Central memory CD8-positive, alpha-beta T cell (primary cell): ENCODE measurements around the gene GPD2.
"Not testable (repeated sequence)": the region's sequence is repeated elsewhere in the genome, so short reads cannot be mapped to it uniquely, and the experiment has no call there.

Experiments
- ATAC-seq: fragments of 150-1000 bp; cut with Tn5 transposase; replicated peaks from 2 replicates; pipeline ENCODE4 v1.10.0; 2022; ENCODE audit warnings: mild to moderate bottlenecking, moderate FRiP score, moderate number of reproducible peaks; ENCODE audit not compliant: poor library complexity, severe bottlenecking; ENCODE audit errors: extremely low read depth
- DNase-seq, 2 donors: peaks; one replicate each; pipeline ENCODE4 v3.0.0; 2021; ENCODE audit warnings: low spot score in 2 of 2
- H3K27ac Mint-ChIP-seq: one replicate; pipeline ENCODE4 v1.8.0; 2022; ENCODE audit warnings: low read depth, mild to moderate bottlenecking, moderate library complexity, mixed read lengths
- H3K27me3 Mint-ChIP-seq: one replicate; pipeline ENCODE4 v1.8.0; 2022; ENCODE audit warnings: mixed read lengths
- H3K36me3 Mint-ChIP-seq: one replicate; pipeline ENCODE4 v1.8.0; 2022; ENCODE audit warnings: mild to moderate bottlenecking, moderate library complexity, mixed read lengths; ENCODE audit not compliant: insufficient read depth
- H3K4me1 Mint-ChIP-seq: one replicate; pipeline ENCODE4 v1.8.0; 2022; ENCODE audit warnings: mixed read lengths
- H3K4me3 Mint-ChIP-seq: one replicate; pipeline ENCODE4 v1.8.0; 2022; ENCODE audit warnings: mild to moderate bottlenecking, moderate library complexity, mixed read lengths
- H3K9me3 Mint-ChIP-seq: one replicate; pipeline ENCODE4 v1.8.0; 2022; ENCODE audit warnings: mixed read lengths

The GPD2 gene

DNA sequence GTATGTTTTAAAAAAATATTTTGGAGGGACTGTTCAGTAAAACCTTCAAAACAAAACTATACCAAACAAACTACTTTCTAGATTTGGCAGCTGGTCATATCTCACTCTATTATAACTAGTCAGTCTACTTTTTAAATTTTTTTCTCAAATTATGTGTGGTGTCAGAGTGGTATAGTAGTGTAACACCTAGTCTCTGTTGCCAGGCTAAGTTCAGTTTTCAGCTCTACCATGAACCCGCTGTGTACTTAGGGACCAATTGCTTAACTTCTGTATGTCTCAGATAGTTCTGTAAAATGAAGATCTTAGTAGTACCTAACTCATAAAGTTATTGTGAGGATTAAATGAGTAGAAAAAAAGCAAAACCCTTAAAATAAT is 54.3 kb downstream of the GPD2 start:
- H3K36me3 Mint-ChIP-seq, result no peaks in the 10 kb centered on the region
- no peak overlapping the region for H3K27ac Mint-ChIP-seq

DNA sequence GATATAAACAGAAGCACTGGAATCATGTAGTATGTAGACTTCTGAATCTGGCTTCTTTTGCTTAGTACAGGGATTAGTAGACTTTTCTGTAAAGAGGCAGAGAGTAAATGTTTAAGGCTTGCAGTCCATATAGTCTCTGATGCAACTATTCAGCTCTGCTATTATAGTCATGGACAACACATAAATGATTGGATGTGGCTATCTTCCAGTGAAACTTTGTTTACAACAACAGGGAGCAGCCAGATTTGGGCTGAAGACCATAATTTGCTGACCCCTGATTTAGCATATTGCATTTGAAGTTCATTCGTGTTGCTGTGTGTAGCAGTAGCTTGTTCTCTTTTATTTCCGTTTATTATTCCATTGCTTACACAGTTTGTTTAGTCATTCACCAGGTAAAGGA is 55.0 kb downstream of the GPD2 start:
- no peaks in the 10 kb centered on the region for H3K36me3 Mint-ChIP-seq
- ATAC-seq (no peak), DNase-seq (no peak)
- H3K27ac Mint-ChIP-seq, result no peak overlapping the region
- H3K27me3 Mint-ChIP-seq, result no peaks in the 10 kb centered on the region
- no peaks in the 10 kb centered on the region for H3K9me3 Mint-ChIP-seq
- no peak overlapping the region for H3K4me3 Mint-ChIP-seq
- peaks cover 33% of the 10 kb centered on the region for H3K4me1 Mint-ChIP-seq

More for the DNA sequence above, 54.3 kb downstream of the GPD2 start:
- Mint-ChIP-seq H3K4me1 (peaks cover 33% of the 10 kb centered on the region), H3K9me3 (no peaks in the 10 kb centered on the region), H3K4me3 (no peak overlapping the region), H3K27me3 (no peaks in the 10 kb centered on the region)
- DNase-seq, result no peak
- ATAC-seq, result no peak

DNA sequence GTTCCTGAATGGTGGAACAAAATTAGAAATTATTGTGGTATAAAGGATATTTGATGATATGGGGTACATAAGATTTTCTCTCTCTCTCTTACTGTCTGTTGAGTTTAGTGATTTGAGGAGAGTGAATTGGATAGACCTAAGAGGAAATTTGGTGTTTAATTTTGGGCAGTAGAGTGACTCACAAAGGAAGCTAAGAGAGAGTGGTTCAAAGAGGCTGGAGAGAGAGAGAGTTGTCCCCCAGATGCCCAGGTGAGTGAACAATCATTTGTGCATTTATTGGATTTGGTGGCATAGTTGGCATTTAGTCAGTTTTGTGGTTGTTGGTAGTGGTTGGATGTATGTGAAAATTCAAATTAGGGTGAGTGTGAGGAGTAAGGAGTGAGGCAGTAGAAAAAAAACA is 56.8 kb downstream of the GPD2 start:
- H3K27ac Mint-ChIP-seq, result no peak overlapping the region
- ATAC-seq, result no peak
- H3K4me3 Mint-ChIP-seq, result no peak overlapping the region
- no peaks in the 10 kb centered on the region for H3K9me3 Mint-ChIP-seq
- H3K4me1 Mint-ChIP-seq, result peaks cover 33% of the 10 kb centered on the region
- no peak for DNase-seq
- H3K36me3 Mint-ChIP-seq, result peaks cover 3% of the 10 kb centered on the region
- H3K27me3 Mint-ChIP-seq, result no peaks in the 10 kb centered on the region

DNA sequence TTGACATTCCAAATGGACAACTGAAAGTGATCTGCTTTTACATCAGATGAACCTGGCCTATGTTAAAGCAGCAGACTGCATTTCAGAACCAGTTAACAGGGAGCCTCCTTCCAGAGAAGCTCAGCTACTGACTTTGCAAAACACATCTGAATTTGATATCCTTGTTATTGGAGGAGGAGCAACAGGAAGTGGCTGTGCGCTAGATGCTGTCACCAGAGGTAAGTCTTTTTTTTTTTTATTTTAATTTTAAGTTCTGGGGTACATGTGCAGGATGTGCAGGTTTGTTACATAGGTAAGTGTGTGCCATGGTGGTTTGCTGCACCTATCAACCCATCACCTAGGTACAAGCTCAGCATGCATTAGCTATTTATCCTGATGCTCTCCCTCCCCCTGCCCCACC is 59.8 kb downstream of the GPD2 start:
- H3K36me3 Mint-ChIP-seq, H3K9me3 Mint-ChIP-seq, H3K27me3 Mint-ChIP-seq, H3K27ac Mint-ChIP-seq, DNase-seq, H3K4me3 Mint-ChIP-seq: not testable (repeated sequence)
- peaks cover 17% of the 10 kb centered on the region for H3K4me1 Mint-ChIP-seq
- peak; percentile 73 for ATAC-seq

DNA sequence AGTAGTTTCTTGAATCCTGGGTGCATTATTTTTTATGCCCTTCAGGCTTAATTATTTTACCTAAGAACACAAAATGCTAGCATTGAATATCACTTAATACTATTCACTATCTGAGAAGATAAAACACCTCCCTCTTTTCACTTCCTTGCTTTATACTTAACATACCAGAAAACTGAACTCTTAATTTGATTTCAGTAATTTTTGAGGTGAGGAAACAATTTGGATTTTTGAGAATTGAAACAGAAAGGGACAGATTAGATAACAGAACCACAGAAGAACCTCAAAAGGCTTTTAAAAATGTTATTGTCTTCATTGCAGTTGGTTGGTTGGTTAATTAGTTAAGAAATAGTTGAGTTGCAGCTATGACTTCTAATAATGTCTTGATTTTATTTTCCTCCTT is 69.5 kb downstream of the GPD2 start:
- peaks cover 3% of the 10 kb centered on the region for H3K36me3 Mint-ChIP-seq
- DNase-seq, result no peak
- H3K9me3 Mint-ChIP-seq, result no peaks in the 10 kb centered on the region
- ATAC-seq, result no peak
- no peaks in the 10 kb centered on the region for H3K4me1 Mint-ChIP-seq
- H3K4me3 Mint-ChIP-seq, result no peak overlapping the region
- H3K27ac Mint-ChIP-seq, result no peak overlapping the region
- no peaks in the 10 kb centered on the region for H3K27me3 Mint-ChIP-seq

DNA sequence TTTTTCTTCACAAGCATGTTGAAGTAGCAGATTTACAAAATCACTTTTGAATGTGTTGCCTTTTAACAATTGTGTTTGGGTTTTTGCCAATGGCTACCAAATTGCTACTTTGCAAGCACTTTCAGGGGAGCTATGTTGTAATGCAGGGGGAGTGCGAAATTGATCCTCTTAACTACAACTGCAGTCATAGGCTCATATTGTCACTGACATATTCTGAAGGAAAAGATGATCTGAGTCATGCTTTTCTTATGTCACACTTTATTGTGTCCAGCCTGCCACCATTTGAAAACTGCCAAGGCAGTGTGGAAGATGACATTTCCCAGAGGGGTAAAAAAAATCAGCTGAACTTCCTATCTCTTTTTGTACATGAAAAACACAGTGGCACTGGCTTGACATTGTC is 74.9 kb downstream of the GPD2 start:
- Mint-ChIP-seq H3K9me3 (no peaks in the 10 kb centered on the region), H3K4me3 (no peak overlapping the region), H3K36me3 (peaks cover 18% of the 10 kb centered on the region), H3K27ac (no peak overlapping the region), H3K4me1 (no peaks in the 10 kb centered on the region), H3K27me3 (no peaks in the 10 kb centered on the region)
- DNase-seq, result no peak
- no peak for ATAC-seq

DNA sequence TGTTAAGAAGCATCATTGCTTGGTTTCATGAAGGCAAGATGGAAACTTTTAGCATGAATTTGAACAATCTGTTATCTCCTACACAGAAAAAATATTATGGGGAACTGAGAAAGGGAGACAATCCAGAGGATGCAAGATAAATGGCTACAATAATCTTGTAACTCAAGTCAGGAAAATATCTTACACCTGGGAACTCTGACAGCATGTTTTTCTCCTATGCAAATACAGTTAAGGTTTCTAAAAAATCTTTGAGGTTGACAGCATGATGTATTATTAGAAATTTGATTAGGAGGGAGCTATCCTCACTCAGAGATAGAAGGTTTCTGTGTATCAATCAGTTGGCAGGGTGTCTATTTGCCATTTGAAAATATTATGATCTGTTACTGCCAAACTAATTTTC is 75.6 kb downstream of the GPD2 start:
- Mint-ChIP-seq H3K27ac (no peak overlapping the region), H3K36me3 (peaks cover 18% of the 10 kb centered on the region), H3K27me3 (no peaks in the 10 kb centered on the region), H3K4me1 (no peaks in the 10 kb centered on the region), H3K4me3 (no peak overlapping the region), H3K9me3 (no peaks in the 10 kb centered on the region)
- no peak for ATAC-seq
- no peak for DNase-seq

DNA sequence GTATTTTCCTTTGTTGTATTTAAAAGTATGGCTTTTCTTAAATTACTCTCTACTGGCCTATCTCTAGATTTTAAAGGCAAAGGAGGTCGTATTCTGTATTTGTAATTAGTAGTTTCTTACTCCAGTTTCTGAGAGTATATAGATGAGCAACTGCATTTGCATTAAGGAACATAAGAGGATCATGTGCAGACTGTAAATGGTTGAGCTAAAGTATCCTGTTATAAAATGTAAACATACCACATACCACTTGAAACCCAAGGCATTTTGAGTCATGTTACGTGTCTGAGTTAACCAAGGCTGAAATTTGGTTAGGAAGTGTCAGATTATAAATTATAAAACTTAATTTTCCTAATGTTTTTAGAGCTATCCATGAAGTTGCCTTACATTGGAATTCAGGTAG is 76.3 kb downstream of the GPD2 start:
- H3K36me3 Mint-ChIP-seq, result peaks cover 18% of the 10 kb centered on the region
- H3K9me3 Mint-ChIP-seq, result no peaks in the 10 kb centered on the region
- H3K27me3 Mint-ChIP-seq, result no peaks in the 10 kb centered on the region
- no peak for DNase-seq
- no peak overlapping the region for H3K4me3 Mint-ChIP-seq
- no peak overlapping the region for H3K27ac Mint-ChIP-seq
- H3K4me1 Mint-ChIP-seq, result no peaks in the 10 kb centered on the region
- no peak for ATAC-seq

DNA sequence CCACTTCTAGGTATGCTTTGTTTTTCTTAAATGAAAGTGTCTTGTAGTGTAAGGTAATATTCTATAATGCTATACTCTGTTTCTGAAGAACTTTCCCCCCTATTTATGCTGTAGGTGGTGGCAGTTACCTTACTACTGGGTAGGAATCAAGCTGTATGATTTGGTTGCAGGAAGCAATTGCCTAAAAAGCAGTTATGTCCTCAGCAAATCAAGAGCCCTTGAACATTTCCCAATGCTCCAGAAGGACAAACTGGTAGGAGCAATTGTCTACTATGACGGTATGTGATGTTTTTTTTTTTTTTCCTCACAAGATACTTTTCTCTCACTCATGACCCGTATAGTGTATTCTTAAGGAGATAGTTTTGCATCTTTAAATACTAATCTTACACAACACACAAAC is 77.0 kb downstream of the GPD2 start:
- Mint-ChIP-seq H3K36me3 (peaks cover 18% of the 10 kb centered on the region), H3K4me3 (no peak overlapping the region), H3K27me3 (no peaks in the 10 kb centered on the region), H3K9me3 (no peaks in the 10 kb centered on the region), H3K4me1 (no peaks in the 10 kb centered on the region), H3K27ac (no peak overlapping the region)
- DNase-seq (no peak), ATAC-seq (no peak)

DNA sequence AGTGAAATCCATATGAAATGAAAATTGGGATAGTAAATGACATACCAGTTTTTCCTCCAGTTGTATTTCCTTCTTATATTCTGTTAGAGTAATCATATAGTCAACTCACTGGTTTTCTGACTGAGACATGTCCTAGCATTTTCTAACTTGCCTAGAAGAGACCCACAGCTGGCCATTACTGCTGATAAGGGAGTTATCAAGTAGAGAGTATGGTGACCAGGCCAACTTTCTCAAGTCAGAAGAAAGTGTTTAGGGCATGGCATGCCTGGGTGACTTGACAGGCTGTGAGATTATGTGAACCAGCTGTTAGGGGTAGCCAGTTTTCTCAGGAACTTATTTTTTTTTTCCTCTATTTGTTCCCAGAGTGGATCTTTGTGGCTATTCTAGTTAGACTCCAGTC is 81.2 kb downstream of the GPD2 start:
- Mint-ChIP-seq H3K4me1 (no peaks in the 10 kb centered on the region), H3K27me3 (no peaks in the 10 kb centered on the region), H3K27ac (no peak overlapping the region), H3K9me3 (no peaks in the 10 kb centered on the region), H3K4me3 (no peak overlapping the region), H3K36me3 (peaks cover 17% of the 10 kb centered on the region)
- ATAC-seq, result no peak
- no peak for DNase-seq

DNA sequence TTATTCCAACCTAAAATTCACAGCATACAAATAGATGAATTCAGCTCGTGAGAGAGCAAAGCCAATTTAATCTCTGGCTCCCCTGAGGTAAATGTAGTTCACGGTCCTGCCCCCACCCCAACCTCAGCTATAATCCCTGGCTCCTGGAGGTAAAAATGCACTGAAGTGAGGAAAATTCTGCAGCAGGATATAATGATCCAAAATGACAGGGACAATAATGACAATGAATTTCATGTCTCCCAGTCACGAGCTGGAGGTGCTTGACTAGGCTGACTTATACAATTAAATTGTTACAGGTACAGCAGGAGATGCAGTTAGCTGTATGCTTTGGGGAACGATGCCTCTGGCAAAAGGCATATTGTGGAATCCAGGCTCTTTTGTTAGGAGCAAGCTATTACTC is 82.0 kb downstream of the GPD2 start:
- H3K36me3 Mint-ChIP-seq, result peaks cover 12% of the 10 kb centered on the region
- H3K4me3 Mint-ChIP-seq, result no peak overlapping the region
- H3K27ac Mint-ChIP-seq, result no peak overlapping the region
- no peak for DNase-seq
- H3K27me3 Mint-ChIP-seq, result no peaks in the 10 kb centered on the region
- H3K9me3 Mint-ChIP-seq, result no peaks in the 10 kb centered on the region
- no peak for ATAC-seq
- H3K4me1 Mint-ChIP-seq, result no peaks in the 10 kb centered on the region

DNA sequence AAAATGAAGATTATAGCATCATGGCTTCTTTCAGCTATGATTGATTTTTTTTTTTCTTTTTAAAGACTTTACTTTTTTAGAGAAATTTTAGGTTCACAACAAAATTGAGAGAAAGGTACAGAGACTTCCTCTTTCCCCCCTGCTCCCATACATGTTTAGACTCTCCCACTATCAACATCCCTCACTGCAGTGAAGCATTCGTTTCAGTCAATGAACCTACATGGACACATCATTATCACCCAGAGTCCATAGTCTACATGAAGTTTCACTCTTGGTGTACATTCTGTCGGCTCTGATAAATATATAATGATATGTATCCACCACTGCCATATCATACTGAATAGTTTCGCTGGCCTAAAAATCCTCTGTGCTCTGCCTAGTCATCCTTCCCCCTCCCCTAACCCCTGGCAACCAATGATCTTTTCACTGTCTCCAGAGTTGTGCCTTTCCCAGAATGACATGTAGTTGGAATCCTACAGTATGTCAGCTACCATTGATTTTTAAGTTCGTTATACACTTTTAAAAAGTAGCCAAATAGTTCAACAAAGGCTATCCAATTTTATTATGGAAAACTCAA is 86.8 kb downstream of the GPD2 start:
- ATAC-seq (no peak), DNase-seq (no peak)
- Mint-ChIP-seq H3K4me1 (no peaks in the 10 kb centered on the region), H3K27me3 (no peaks in the 10 kb centered on the region), H3K36me3 (no peaks in the 10 kb centered on the region), H3K9me3 (no peaks in the 10 kb centered on the region), H3K27ac (no peak overlapping the region), H3K4me3 (no peak overlapping the region)

DNA sequence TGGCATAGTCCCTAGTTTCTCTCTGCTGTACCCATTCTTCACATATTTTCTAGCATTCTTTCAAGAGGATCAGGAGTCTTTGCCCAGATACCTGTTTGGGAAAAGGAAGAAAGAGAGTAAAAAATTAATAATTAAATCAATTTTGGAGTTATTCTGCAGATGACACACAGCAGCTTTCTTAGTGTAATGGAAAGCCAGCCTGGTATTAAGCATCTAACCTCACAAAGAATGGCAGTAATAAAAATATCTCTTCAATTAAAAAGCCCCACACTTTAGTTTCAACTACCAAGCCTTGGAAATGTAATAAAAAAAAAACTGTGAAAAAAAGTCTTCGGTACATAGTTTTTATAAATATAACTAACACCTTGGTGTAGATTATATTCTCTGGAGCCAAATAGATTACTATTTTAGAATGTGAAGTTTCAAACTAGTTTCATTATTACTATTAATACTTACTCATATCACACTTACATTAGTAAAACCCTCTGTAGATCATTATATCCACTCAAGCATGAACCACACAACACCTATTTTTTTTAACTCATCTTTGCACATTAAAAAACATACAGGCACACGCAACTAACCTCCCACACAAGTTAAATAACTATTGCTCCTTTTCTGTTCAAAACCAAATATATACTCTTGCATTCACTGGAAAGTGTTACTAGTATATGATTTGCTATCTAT is 90.9 kb downstream of the GPD2 start:
- no peaks in the 10 kb centered on the region for H3K9me3 Mint-ChIP-seq
- ATAC-seq (peak; percentile 28), DNase-seq (no peak)
- H3K36me3 Mint-ChIP-seq, result no peaks in the 10 kb centered on the region
- no peaks in the 10 kb centered on the region for H3K4me1 Mint-ChIP-seq
- no peak overlapping the region for H3K4me3 Mint-ChIP-seq
- H3K27ac Mint-ChIP-seq, result no peak overlapping the region
- H3K27me3 Mint-ChIP-seq, result no peaks in the 10 kb centered on the region
